A549 (cell line): ENCODE data around the gene FSTL4. TPM values are rescaled to one million over a fixed set of nuclear protein-coding genes. Genes with fewer than 3 reads are reported as not detected.

Experiments used
- ATAC-seq, 2 experiments: fragments of 200-7000 bp in 1 of 2; fragments of >200 bp in 1 of 2; cut with Nextera tagmentation in 1 of 2; cut with Tn5 transposase in 1 of 2; 3 replicates each; pipeline versions ENCODE4 v1.8.0 to v1.9.1; 2018 to 2020; ENCODE audit warnings: mild to moderate bottlenecking in 1 of 2, moderate library complexity in 1 of 2
- CTCF ChIA-PET: fragments of 300-600 bp; sonication (Branson Sonifier 250); formaldehyde crosslinking; extraction: SDS; loops from one replicate; lab custom pipeline; 2021; ENCODE audit warnings: antibody characterized with exemption, inconsistent platforms; lab: Yijun Ruan, JAX
- POLR2A ChIA-PET: fragments of 350-600 bp; formaldehyde crosslinking; extraction: SDS; loops from one replicate; lab custom pipeline; 2021; ENCODE audit warnings: antibody characterized with exemption, inconsistent platforms; lab: Yijun Ruan, JAX
- DNase-seq, 2 experiments: peaks; one replicate each; pipeline versions ENCODE4 v3.0.0 to v3.0.0-alpha.2; 2011 to 2016; ENCODE audit warnings: low read depth in 1 of 2, low spot score in 1 of 2
- FAIRE-seq: peaks from 2 replicates; lab custom pipeline; 2011; peaks lifted over from hg19 to GRCh38; lab: Jason Lieb, UNC
- H3K27ac ChIP-seq, 2 experiments: fragments of >200 bp; sonication (Bioruptor Twin); formaldehyde crosslinking; 3 replicates each; pipeline ENCODE4 v1.5.1; 2016 to 2017
- H3K4me1 ChIP-seq: fragments of >200 bp; sonication (Bioruptor Twin); formaldehyde crosslinking; 3 replicates; pipeline ENCODE4 v1.6.1; 2016
- H3K4me2 ChIP-seq: fragments of >200 bp; sonication (Bioruptor Twin); formaldehyde crosslinking; 3 replicates; pipeline ENCODE4 v1.6.1; 2016
- H3K4me3 ChIP-seq: fragments of >200 bp; sonication (Bioruptor Twin); formaldehyde crosslinking; 3 replicates; pipeline ENCODE4 v1.5.1; 2016
- H3K9me3 ChIP-seq: fragments of >200 bp; sonication (Bioruptor Twin); formaldehyde crosslinking; 3 replicates; pipeline ENCODE4 v1.6.1; 2016
- CEBPB ChIP-seq, 2 experiments: fragments of >200 bp in 1 of 2; sonication (Bioruptor Twin) in 1 of 2; formaldehyde crosslinking in 1 of 2; IDR thresholded peaks; 2 replicates each; pipeline ENCODE4 v1.6.1; 2012 to 2016
- CHD2 ChIP-seq: fragments of 150-350 bp; IDR thresholded peaks from 2 replicates; pipeline ENCODE4 v1.6.1; 2014; ENCODE audit warnings: low read length; ENCODE audit not compliant: partially characterized antibody
- HOXB13 ChIP-seq: fragments of 250-450 bp; sonication (Bioruptor Pico); IDR thresholded peaks from 2 replicates; pipeline ENCODE4 v1.5.0; 2020; ENCODE audit warnings: low read depth, mild to moderate bottlenecking, moderate library complexity
- HOXB5 ChIP-seq: fragments of 250-450 bp; sonication (Bioruptor Pico); IDR thresholded peaks from 2 replicates; pipeline ENCODE4 v1.5.0; 2020; ENCODE audit warnings: mild to moderate bottlenecking, moderate library complexity
- MAZ ChIP-seq: fragments of 150-350 bp; IDR thresholded peaks from 2 replicates; pipeline ENCODE4 v1.6.1; 2014; ENCODE audit warnings: antibody characterized with exemption, low read depth, low read length, borderline replicate concordance
- MYC ChIP-seq: IDR thresholded peaks from 2 replicates; pipeline ENCODE4 v1.6.1; 2012; ENCODE audit warnings: mild to moderate bottlenecking, inconsistent platforms, low read length, improper control_type of control experiment, borderline replicate concordance
- NR3C1 ChIP-seq: fragments of >200 bp; sonication (Bioruptor Twin); formaldehyde crosslinking; IDR thresholded peaks from 3 replicates; pipeline ENCODE4 v1.6.1; 2017
- RAD21 ChIP-seq, 2 experiments: fragments of >200 bp in 1 of 2; sonication (Bioruptor Twin) in 1 of 2; formaldehyde crosslinking in 1 of 2; IDR thresholded peaks in 1 of 2; conservative IDR thresholded peaks in 1 of 2; 2 replicates in 1 of 2; 3 replicates in 1 of 2; pipeline ENCODE4 v1.6.1; 2012 to 2018; ENCODE audit warnings: inconsistent platforms in 1 of 2
- RARB ChIP-seq: fragments of 250-450 bp; sonication (Bioruptor Pico); IDR thresholded peaks from 2 replicates; pipeline ENCODE4 v1.8.0; 2021; ENCODE audit warnings: mild to moderate bottlenecking, moderate library complexity
- RFX5 ChIP-seq: fragments of 450-650 bp; IDR thresholded peaks from 2 replicates; pipeline ENCODE4 v1.7.1; 2014; ENCODE audit warnings: antibody characterized with exemption, mild to moderate bottlenecking, moderate library complexity
- RNF2 ChIP-seq: fragments of 200-600 bp; sonication (generic); IDR thresholded peaks from 2 replicates; pipeline ENCODE4 v1.6.1; 2016; ENCODE audit warnings: low read depth, mild to moderate bottlenecking, antibody characterized with exemption, moderate library complexity, borderline replicate concordance
- ZC3H11A ChIP-seq: fragments of 450-650 bp; IDR thresholded peaks from 2 replicates; pipeline ENCODE4 v1.6.1; 2014; ENCODE audit warnings: antibody characterized with exemption, mild to moderate bottlenecking
- ZSCAN20 ChIP-seq: fragments of 250-450 bp; sonication (Bioruptor Pico); IDR thresholded peaks from 2 replicates; pipeline ENCODE4 v1.8.0; 2022; ENCODE audit warnings: mild to moderate bottlenecking, moderate library complexity
- WGBS: methylation state at CpG from one replicate; pipeline ENCODE4 v1.1.6; 2017; ENCODE audit errors: missing lambda C conversion rate; 5-methylcytosine and 5-hydroxymethylcytosine counted together
- polyA plus RNA-seq, 4 experiments: library from polyadenylated mRNA; depleted of rRNA in 3 of 4; stranded (reverse); fragments of >200 nt; fragmentation: RNase III in 1 of 4; extraction: RNeasy Plus Mini Kit Qiagen cat#74134 plus additional on column Dnase treatment in 1 of 4; gene quantifications; 2 replicates in 3 of 4; 3 replicates in 1 of 4; pipeline ENCODE4 v1.2.3, GENCODE V29; 2011 to 2017
- TF ChIP-seq, protein P1 (sequence below): fragments of >200 bp; sonication (Bioruptor Twin); formaldehyde crosslinking; IDR thresholded peaks from 3 replicates; pipeline ENCODE4 v1.5.1; 2016
- TF ChIP-seq, protein P2 (sequence below): fragments of 250-450 bp; sonication (Bioruptor Pico); IDR thresholded peaks from 2 replicates; pipeline ENCODE4 v1.5.0; 2021; ENCODE audit warnings: mild to moderate bottlenecking, moderate library complexity, borderline replicate concordance
- TF ChIP-seq, protein P3 (sequence below): fragments of 150-350 bp; IDR thresholded peaks from 2 replicates; pipeline ENCODE4 v1.6.1; 2014; ENCODE audit warnings: low read depth, mild to moderate bottlenecking, low read length
- TF ChIP-seq, protein P4 (sequence below): IDR thresholded peaks from 2 replicates; pipeline ENCODE4 v1.6.1; 2012; ENCODE audit warnings: low read depth, borderline replicate concordance
- TF ChIP-seq, protein P5 (sequence below): fragments of >200 bp; sonication (Bioruptor Twin); formaldehyde crosslinking; IDR thresholded peaks from 2 replicates; pipeline ENCODE4 v1.6.1; 2016

FSTL4 gene
- polyA plus RNA-seq, 2 of the 4 experiments (the other 2 are of a cell fraction): 1.6 to 1.8 TPM

DNA sequence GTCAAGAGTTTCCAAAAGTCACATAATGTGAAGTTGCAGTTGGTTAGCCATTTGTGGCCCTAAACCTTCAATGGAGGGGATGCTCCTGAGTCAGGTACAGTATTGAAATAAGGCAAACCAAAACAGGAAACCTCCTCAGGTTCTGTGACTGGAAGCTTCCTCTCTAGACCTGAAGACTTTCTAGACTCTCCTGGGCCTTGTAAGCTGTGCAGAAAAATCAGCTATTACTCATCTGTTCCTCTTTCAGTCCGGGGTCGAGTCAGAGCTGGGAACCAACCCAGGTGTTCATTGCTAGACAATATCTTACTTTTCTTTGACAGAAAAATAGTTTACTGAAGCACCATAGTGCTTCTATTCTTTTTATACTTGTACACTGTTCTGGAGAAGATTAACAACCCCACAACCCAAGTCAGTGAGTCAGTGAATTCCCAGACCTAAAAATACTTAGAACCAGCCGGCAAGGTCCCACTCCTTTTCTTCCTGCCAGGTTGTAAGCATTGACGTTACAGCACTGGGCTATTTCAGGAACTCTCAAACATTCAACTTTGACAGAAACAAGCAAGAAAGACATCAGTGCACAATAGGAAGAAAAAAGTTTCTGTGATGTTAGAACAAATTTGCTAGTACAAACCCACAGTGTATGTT, 47.3 kb downstream of the FSTL4 start:
- ATAC-seq: no peak
- Histone ChIP-seq H3K4me1 (no peaks in the 10 kb centered on the region), H3K9me3 (no peaks in the 10 kb centered on the region), H3K4me2 (no peak overlapping the region), H3K27ac (no peak overlapping the region), H3K4me3 (no peak overlapping the region)
- 15% methylated on average over 4 of the region's 4 CpGs for WGBS
- DNase-seq: no peak
- POLR2A ChIA-PET: no interaction called here
- CTCF ChIA-PET: interaction anchor here (1.2 to 2.0 kb wide), 2 partner anchors 12 to 14 kb away, joined by 3 to 6 read pairs; no protein-coding TSS in a partner anchor
- FAIRE-seq: no peak
- TF ChIP-seq, protein P1, sequence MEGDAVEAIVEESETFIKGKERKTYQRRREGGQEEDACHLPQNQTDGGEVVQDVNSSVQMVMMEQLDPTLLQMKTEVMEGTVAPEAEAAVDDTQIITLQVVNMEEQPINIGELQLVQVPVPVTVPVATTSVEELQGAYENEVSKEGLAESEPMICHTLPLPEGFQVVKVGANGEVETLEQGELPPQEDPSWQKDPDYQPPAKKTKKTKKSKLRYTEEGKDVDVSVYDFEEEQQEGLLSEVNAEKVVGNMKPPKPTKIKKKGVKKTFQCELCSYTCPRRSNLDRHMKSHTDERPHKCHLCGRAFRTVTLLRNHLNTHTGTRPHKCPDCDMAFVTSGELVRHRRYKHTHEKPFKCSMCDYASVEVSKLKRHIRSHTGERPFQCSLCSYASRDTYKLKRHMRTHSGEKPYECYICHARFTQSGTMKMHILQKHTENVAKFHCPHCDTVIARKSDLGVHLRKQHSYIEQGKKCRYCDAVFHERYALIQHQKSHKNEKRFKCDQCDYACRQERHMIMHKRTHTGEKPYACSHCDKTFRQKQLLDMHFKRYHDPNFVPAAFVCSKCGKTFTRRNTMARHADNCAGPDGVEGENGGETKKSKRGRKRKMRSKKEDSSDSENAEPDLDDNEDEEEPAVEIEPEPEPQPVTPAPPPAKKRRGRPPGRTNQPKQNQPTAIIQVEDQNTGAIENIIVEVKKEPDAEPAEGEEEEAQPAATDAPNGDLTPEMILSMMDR: no peak
- TF ChIP-seq RAD21 (conservative IDR thresholded peaks at IDR 0.05 in 1 of 2, IDR thresholded peaks at IDR 0.05 in 1 of 2): no peak
- no peak for TF ChIP-seq HOXB5 (CRISPR knock-in tag)
- no peak for TF ChIP-seq MAZ
- no peak for TF ChIP-seq ZSCAN20 (CRISPR knock-in tag)
- TF ChIP-seq RARB: no peak
- TF ChIP-seq CHD2: no peak
- TF ChIP-seq, protein P2, sequence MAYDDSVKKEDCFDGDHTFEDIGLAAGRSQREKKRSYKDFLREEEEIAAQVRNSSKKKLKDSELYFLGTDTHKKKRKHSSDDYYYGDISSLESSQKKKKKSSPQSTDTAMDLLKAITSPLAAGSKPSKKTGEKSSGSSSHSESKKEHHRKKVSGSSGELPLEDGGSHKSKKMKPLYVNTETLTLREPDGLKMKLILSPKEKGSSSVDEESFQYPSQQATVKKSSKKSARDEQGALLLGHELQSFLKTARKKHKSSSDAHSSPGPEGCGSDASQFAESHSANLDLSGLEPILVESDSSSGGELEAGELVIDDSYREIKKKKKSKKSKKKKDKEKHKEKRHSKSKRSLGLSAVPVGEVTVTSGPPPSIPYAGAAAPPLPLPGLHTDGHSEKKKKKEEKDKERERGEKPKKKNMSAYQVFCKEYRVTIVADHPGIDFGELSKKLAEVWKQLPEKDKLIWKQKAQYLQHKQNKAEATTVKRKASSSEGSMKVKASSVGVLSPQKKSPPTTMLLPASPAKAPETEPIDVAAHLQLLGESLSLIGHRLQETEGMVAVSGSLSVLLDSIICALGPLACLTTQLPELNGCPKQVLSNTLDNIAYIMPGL (CRISPR knock-in tag): no peak
- TF ChIP-seq ZC3H11A: no peak
- TF ChIP-seq, protein P3, sequence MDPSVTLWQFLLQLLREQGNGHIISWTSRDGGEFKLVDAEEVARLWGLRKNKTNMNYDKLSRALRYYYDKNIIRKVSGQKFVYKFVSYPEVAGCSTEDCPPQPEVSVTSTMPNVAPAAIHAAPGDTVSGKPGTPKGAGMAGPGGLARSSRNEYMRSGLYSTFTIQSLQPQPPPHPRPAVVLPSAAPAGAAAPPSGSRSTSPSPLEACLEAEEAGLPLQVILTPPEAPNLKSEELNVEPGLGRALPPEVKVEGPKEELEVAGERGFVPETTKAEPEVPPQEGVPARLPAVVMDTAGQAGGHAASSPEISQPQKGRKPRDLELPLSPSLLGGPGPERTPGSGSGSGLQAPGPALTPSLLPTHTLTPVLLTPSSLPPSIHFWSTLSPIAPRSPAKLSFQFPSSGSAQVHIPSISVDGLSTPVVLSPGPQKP: no peak
- TF ChIP-seq MYC: no peak
- TF ChIP-seq NR3C1: no peak
- TF ChIP-seq, protein P4, sequence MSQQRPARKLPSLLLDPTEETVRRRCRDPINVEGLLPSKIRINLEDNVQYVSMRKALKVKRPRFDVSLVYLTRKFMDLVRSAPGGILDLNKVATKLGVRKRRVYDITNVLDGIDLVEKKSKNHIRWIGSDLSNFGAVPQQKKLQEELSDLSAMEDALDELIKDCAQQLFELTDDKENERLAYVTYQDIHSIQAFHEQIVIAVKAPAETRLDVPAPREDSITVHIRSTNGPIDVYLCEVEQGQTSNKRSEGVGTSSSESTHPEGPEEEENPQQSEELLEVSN: no peak
- no peak for TF ChIP-seq RNF2
- no peak for TF ChIP-seq HOXB13 (CRISPR knock-in tag)
- TF ChIP-seq RFX5: no peak
- TF ChIP-seq, all 56 proteins: peak for 0

DNA sequence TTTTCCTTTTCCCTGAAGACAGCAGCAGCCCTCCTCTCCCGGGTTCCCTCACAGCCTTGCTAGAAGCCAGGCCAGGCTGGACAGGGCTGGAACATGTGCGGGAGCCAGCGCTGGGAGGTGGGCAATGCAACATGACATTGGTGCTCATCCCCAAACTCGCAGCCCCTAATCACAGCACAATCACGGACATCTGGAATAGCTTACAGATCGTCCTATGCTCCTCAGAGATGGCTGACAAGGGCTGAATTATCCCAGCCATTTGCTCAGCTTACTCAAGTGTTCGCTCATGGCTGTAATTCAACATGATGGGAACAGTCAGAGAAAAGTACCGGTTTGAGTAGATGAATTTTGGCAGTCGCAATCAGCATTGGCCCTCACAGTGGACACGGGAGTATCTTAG, 49.8 kb downstream of the FSTL4 start:
- Histone ChIP-seq H3K9me3 (no peaks in the 10 kb centered on the region), H3K4me2 (no peak overlapping the region), H3K27ac (no peak overlapping the region), H3K4me1 (no peaks in the 10 kb centered on the region), H3K4me3 (no peak overlapping the region)
- POLR2A ChIA-PET: no interaction called here
- CTCF ChIA-PET: no interaction called here
- TF ChIP-seq CEBPB (IDR thresholded peaks at IDR 0.05): no peak
- TF ChIP-seq HOXB5 (CRISPR knock-in tag): no peak
- TF ChIP-seq, protein P1: no peak
- TF ChIP-seq, protein P5, sequence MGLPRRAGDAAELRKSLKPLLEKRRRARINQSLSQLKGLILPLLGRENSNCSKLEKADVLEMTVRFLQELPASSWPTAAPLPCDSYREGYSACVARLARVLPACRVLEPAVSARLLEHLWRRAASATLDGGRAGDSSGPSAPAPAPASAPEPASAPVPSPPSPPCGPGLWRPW: no peak
- no peak for DNase-seq
- WGBS: 28% methylated on average over 10 of the region's 10 CpGs
- no peak for FAIRE-seq
- no peak for ATAC-seq
